Skeletal muscle satellite cell (primary cell): ENCODE measurements around the gene SPINK4.

Experiments
- H3K27me3 ChIP-seq: 2 replicates; pipeline ENCODE4 v1.7.0; 2013; ENCODE audit warnings: low read length; ENCODE audit not compliant: control insufficient read depth, insufficient read depth
- H3K36me3 ChIP-seq: 2 replicates; pipeline ENCODE4 v1.7.0; 2013; ENCODE audit warnings: mild to moderate bottlenecking, control low read depth, low read length; ENCODE audit not compliant: insufficient read depth
- H3K4me1 ChIP-seq: 2 replicates; pipeline ENCODE4 v1.7.0; 2013; ENCODE audit warnings: low read length; ENCODE audit not compliant: control insufficient read depth, insufficient read depth
- H3K4me2 ChIP-seq: 2 replicates; pipeline ENCODE4 v1.7.0; 2013; ENCODE audit warnings: mild to moderate bottlenecking, low read length
- H3K4me3 ChIP-seq: 2 replicates; pipeline ENCODE4 v1.7.0; 2013; ENCODE audit warnings: low read length
- H3K9ac ChIP-seq: 2 replicates; pipeline ENCODE4 v1.7.0; 2013; ENCODE audit warnings: mild to moderate bottlenecking, low read depth, low read length, moderate library complexity
- H3K9me3 ChIP-seq: replicated peaks from 2 replicates; pipeline ENCODE4 v1.7.0; 2013; ENCODE audit warnings: mild to moderate bottlenecking, control low read depth, low read length

The SPINK4 gene

GRCh38 chr9:33295571-33295970 is 55.6 kb downstream of the SPINK4 start:
- H3K9me3 ChIP-seq = no peaks in the 10 kb centered on the region
- peaks cover 81% of the 10 kb centered on the region for H3K36me3 ChIP-seq
- no peak overlapping the region for H3K9ac ChIP-seq
- H3K27me3 ChIP-seq = no peaks in the 10 kb centered on the region
- H3K4me3 ChIP-seq = no peak overlapping the region
- peaks cover 26% of the 10 kb centered on the region for H3K4me1 ChIP-seq
- no peak overlapping the region for H3K4me2 ChIP-seq

GRCh38 chr9:33297432-33297831 is 57.5 kb downstream of the SPINK4 start:
- Histone ChIP-seq H3K4me3 (no peak overlapping the region), H3K4me2 (peak overlapping the region; percentile 28), H3K9me3 (no peaks in the 10 kb centered on the region), H3K36me3 (peaks cover 93% of the 10 kb centered on the region), H3K9ac (no peak overlapping the region), H3K4me1 (peaks cover 14% of the 10 kb centered on the region), H3K27me3 (no peaks in the 10 kb centered on the region)
